ENCODE results near the gene RAMACL. TPM values are rescaled to one million over a fixed set of nuclear protein-coding genes. Genes with fewer than 3 reads are reported as not detected.
A peak's percentile ranks its signal among the peaks of the same experiment; 100 is the strongest.

Gene RAMACL
- total and polyA plus RNA-seq, 2 of the 13 experiments (the other 11 are each of a cell fraction or from before 2014, with no cell fraction given) = 0.09 to 0.29 TPM

GRCh38 chr6:166534658-166535406, 51.6 kb downstream of the RAMACL start:
- ATAC-seq = no peak

More at GRCh38 chr6:166534658-166535406, 51.6 kb downstream of the RAMACL start:
- no peak overlapping the region for H3K27ac ChIP-seq (ENCODE audit: extremely low read length, insufficient read depth, low read length)
- H3K4me3 ChIP-seq (replicated peaks in 1 of 3; ENCODE audit: insufficient read depth in 1 of 3, low read depth in 2 of 3, low read length in 3 of 3) = no peak overlapping the region
- no peaks in the 10 kb centered on the region for H3K4me1 ChIP-seq (ENCODE audit: insufficient read depth, low read length)
- CTCF ChIA-PET (ENCODE audit: low intra/inter-chr PET ratio, low total read pairs) = no interaction called here
- in situ Hi-C loops (cut with HindIII; ENCODE audit: extremely low pct_ligation_motif_present, low pct_unique_long_range_greater_than_20kb) (no loop called here), intact Hi-C loops (cut with micrococcal nuclease; ENCODE audit: unreplicated experiment) (no loop called here)
- FAIRE-seq (no peak), DNase-seq (ENCODE audit: low spot score) (no peak)
- no peak overlapping the region for H3K4me2 ChIP-seq (ENCODE audit: low read depth, low read length)
- peaks cover 7 to 85% of the 10 kb centered on the region in 2 experiments for H3K27me3 ChIP-seq (ENCODE audit: control insufficient read depth in 1 of 2, insufficient read depth in 2 of 2, low read length in 2 of 2)
- H3K9ac ChIP-seq (ENCODE audit: insufficient read depth, low read depth, low read length) = no peak overlapping the region
- POLR2A ChIA-PET = no interaction called here
- 24% methylated on average over 17 of the region's 17 CpGs for WGBS (ENCODE audit: low lambda C conversion rate)
- no peaks in the 10 kb centered on the region for H3K79me2 ChIP-seq (ENCODE audit: insufficient read depth, low read length)
- no peaks in the 10 kb centered on the region for H3K36me3 ChIP-seq (replicated peaks in 1 of 2; ENCODE audit: control insufficient read depth in 1 of 2, insufficient read depth in 2 of 2, low read length in 2 of 2)
- TF ChIP-seq CREB1 (IDR thresholded peaks at IDR 0.05) (0 out of 2 replicates have a peak, but pooled peaks have one; percentile 20), CREB1 (CRISPR knock-in tag; IDR thresholded peaks at IDR 0.05) (no peak), ATF7 (IDR thresholded peaks at IDR 0.05) (peak; percentile 54; the same call in 1 of the 2 replicates), ATF7 (CRISPR knock-in tag; IDR thresholded peaks at IDR 0.05) (no peak), ZNF205 (CRISPR knock-in tag; IDR thresholded peaks at IDR 0.05) (no peak), E2F1 (CRISPR knock-in tag; IDR thresholded peaks at IDR 0.05) (no peak), PLRG1 (conservative IDR thresholded peaks at IDR 0.05) (no peak), TRIM22 (IDR thresholded peaks at IDR 0.05) (no peak), AHR (CRISPR knock-in tag; IDR thresholded peaks at IDR 0.05) (no peak), ZBTB49 (CRISPR knock-in tag; IDR thresholded peaks at IDR 0.05; ENCODE audit: borderline replicate concordance) (no peak), ZBTB26 (CRISPR knock-in tag; IDR thresholded peaks at IDR 0.05; ENCODE audit: borderline replicate concordance) (no peak), ZNF646 (CRISPR knock-in tag; IDR thresholded peaks at IDR 0.05) (no peak)
- no peaks in the 10 kb centered on the region; the same call in 1 of the 2 replicates for H4K20me1 ChIP-seq (ENCODE audit: insufficient read depth, low read length)
- H3K9me3 ChIP-seq (ENCODE audit: low read length) = no peaks in the 10 kb centered on the region
- BruUV-seq (replicated peaks) = no TSS peak
- no peak overlapping the region for H2AFZ ChIP-seq (ENCODE audit: low read length)

Data from HepG2 (cell line).